PC-3 (cell line): ENCODE measurements around the gene PPY. TPM values are rescaled to one million over a fixed set of nuclear protein-coding genes. Genes with fewer than 3 reads are reported as not detected.

Experiments used
- ATAC-seq: fragments of 200-7000 bp; cut with Tn5 transposase; 2 replicates; pipeline ENCODE4 v1.9.1; 2020; ENCODE audit warnings: mild to moderate bottlenecking, moderate library complexity
- BruUV-seq: library from RNA; stranded (reverse); fragments of 400-500 nt; replicated peaks from 2 replicates; lab custom pipeline; 2021; lab: Mats Ljungman, UMichigan
- CTCF ChIA-PET: fragments of 300-600 bp; sonication (Branson Sonifier 250); formaldehyde crosslinking; loops from one replicate; lab custom pipeline; 2022; ENCODE audit warnings: antibody characterized with exemption; lab: Charles Lee
- POLR2A ChIA-PET: fragments of 300-600 bp; sonication (Branson Sonifier 250); formaldehyde crosslinking; loops from one replicate; lab custom pipeline; 2022; ENCODE audit warnings: antibody characterized with exemption; ENCODE audit not compliant: unreplicated experiment; lab: Charles Lee
- DNase-seq: peaks from one replicate; pipeline ENCODE4 v3.0.0-alpha.2; 2015
- H2AFZ ChIP-seq: fragments of 300-600 bp; sonication (generic); 2 replicates; pipeline ENCODE4 v1.6.0; 2016; ENCODE audit warnings: antibody characterized with exemption, low read length
- H3F3A ChIP-seq: fragments of 300-600 bp; sonication (generic); one replicate; pipeline ENCODE4 v1.6.0; 2017; ENCODE audit warnings: antibody characterized with exemption, low read length, control low read depth, mild to moderate bottlenecking; ENCODE audit not compliant: unreplicated experiment
- H3K27ac ChIP-seq: fragments of 300-600 bp; sonication (generic); 2 replicates; pipeline ENCODE4 v1.5.1; 2016; ENCODE audit warnings: mild to moderate bottlenecking, low read length
- H3K27me3 ChIP-seq: fragments of 300-600 bp; sonication (generic); 2 replicates; pipeline ENCODE4 v1.6.1; 2016; ENCODE audit warnings: low read length, mixed read lengths
- H3K36me3 ChIP-seq: fragments of 300-600 bp; sonication (generic); 2 replicates; pipeline ENCODE4 v1.6.1; 2016; ENCODE audit warnings: low read depth, mixed run types, low read length, mixed read lengths
- H3K4me1 ChIP-seq: fragments of 300-600 bp; sonication (generic); 2 replicates; pipeline ENCODE4 v1.5.1; 2016; ENCODE audit warnings: low read length; ENCODE audit not compliant: insufficient read depth
- H3K4me2 ChIP-seq: fragments of 300-600 bp; sonication (generic); 2 replicates; pipeline ENCODE4 v1.6.0; 2016; ENCODE audit warnings: low read length
- H3K4me3 ChIP-seq: fragments of 300-600 bp; sonication (generic); 2 replicates; pipeline ENCODE4 v1.5.1; 2016; ENCODE audit warnings: mild to moderate bottlenecking, low read length, mixed read lengths
- H3K79me2 ChIP-seq: fragments of 300-600 bp; sonication (generic); 2 replicates; pipeline ENCODE4 v1.6.1; 2017; ENCODE audit warnings: low read length, mixed read lengths
- H3K9ac ChIP-seq: fragments of 300-600 bp; sonication (generic); 2 replicates; pipeline ENCODE4 v1.6.0; 2016; ENCODE audit warnings: mild to moderate bottlenecking, low read length
- H3K9me2 ChIP-seq: fragments of 300-600 bp; sonication (generic); replicated peaks from 2 replicates; pipeline ENCODE4 v1.6.1; 2016; ENCODE audit warnings: mixed run types, low read length, mixed read lengths
- H3K9me3 ChIP-seq: fragments of 300-600 bp; sonication (generic); 2 replicates; pipeline ENCODE4 v1.6.1; 2016; ENCODE audit warnings: low read length, mixed read lengths
- H4K20me1 ChIP-seq: fragments of 300-600 bp; sonication (generic); 2 replicates; pipeline ENCODE4 v1.6.1; 2016; ENCODE audit warnings: low read length, mixed read lengths
- EZH2 ChIP-seq: fragments of 300-600 bp; sonication (generic); IDR thresholded peaks from one replicate; pipeline ENCODE4 v1.6.1; 2017; ENCODE audit warnings: antibody characterized with exemption, mild to moderate bottlenecking, low read length; ENCODE audit not compliant: unreplicated experiment
- EZH2phosphoT487 ChIP-seq: fragments of 300-600 bp; sonication (generic); IDR thresholded peaks from 2 replicates; pipeline ENCODE4 v1.6.1; 2018; ENCODE audit warnings: mild to moderate bottlenecking, antibody characterized with exemption, low read length, borderline replicate concordance
- intact Hi-C: fragments of 100-400 bp; cut with micrococcal nuclease; formaldehyde crosslinking; loops from 2 replicates; pipeline ENCODE4 v1.9.0; 2023
- total RNA-seq: library from RNA; depleted of rRNA; stranded (reverse); fragments of >200 nt; gene quantifications from 2 replicates; pipeline ENCODE4 v1.2.3, GENCODE V29; 2014
- TF ChIP-seq, protein P1 (sequence below): fragments of 300-600 bp; sonication (generic); conservative IDR thresholded peaks from 2 replicates; pipeline ENCODE4 v1.5.1; 2017; ENCODE audit warnings: antibody characterized with exemption, low read depth, mild to moderate bottlenecking, low read length

The PPY gene
- total RNA-seq, 1 experiment from 2014 or later, result not detected

DNA sequence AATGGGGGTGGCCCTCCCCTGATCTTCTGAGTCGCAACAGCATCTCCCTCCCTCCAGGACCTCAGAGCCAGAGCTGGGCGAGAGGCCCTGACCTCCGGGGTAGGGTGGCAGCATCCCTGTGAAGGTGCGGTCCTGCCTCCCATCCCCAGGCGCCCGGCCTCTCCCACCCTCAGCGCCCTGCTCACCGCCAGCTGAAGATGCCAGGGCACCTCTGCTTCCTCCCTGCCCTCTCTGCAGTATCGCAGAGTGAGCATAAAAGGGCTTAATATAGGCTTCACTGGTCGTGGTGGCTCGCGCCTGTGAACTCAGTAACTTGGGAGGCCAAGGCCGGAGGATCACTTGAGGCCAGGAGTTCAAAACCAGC lies 24.3 kb downstream of the PPY start:
- Histone ChIP-seq H3K27me3 (peaks cover 20% of the 10 kb centered on the region; the same call in 1 of the 2 replicates), H3K36me3 (no peaks in the 10 kb centered on the region), H4K20me1 (no peaks in the 10 kb centered on the region), H3K9ac (no peak overlapping the region), H2AFZ (no peak overlapping the region), H3K4me3 (no peak overlapping the region), H3K4me1 (no peaks in the 10 kb centered on the region), H3K4me2 (no peak overlapping the region), H3K27ac (no peak overlapping the region), H3K9me2 (no peaks in the 10 kb centered on the region), H3K9me3 (no peaks in the 10 kb centered on the region), H3F3A (no peaks in the 10 kb centered on the region), H3K79me2 (no peaks in the 10 kb centered on the region)
- intact Hi-C loops, result no loop called here
- no TSS peak for BruUV-seq
- ChIA-PET POLR2A (interaction anchor here (0.6 kb wide), 1 partner anchor 515 kb away, joined by 3 read pairs; no protein-coding TSS in a partner anchor), CTCF (no interaction called here)
- TF ChIP-seq, protein P1, sequence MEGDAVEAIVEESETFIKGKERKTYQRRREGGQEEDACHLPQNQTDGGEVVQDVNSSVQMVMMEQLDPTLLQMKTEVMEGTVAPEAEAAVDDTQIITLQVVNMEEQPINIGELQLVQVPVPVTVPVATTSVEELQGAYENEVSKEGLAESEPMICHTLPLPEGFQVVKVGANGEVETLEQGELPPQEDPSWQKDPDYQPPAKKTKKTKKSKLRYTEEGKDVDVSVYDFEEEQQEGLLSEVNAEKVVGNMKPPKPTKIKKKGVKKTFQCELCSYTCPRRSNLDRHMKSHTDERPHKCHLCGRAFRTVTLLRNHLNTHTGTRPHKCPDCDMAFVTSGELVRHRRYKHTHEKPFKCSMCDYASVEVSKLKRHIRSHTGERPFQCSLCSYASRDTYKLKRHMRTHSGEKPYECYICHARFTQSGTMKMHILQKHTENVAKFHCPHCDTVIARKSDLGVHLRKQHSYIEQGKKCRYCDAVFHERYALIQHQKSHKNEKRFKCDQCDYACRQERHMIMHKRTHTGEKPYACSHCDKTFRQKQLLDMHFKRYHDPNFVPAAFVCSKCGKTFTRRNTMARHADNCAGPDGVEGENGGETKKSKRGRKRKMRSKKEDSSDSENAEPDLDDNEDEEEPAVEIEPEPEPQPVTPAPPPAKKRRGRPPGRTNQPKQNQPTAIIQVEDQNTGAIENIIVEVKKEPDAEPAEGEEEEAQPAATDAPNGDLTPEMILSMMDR, result no peak
- no peak for TF ChIP-seq EZH2phosphoT487
- no peak for TF ChIP-seq EZH2
- no peak for ATAC-seq
- DNase-seq, result no peak

DNA sequence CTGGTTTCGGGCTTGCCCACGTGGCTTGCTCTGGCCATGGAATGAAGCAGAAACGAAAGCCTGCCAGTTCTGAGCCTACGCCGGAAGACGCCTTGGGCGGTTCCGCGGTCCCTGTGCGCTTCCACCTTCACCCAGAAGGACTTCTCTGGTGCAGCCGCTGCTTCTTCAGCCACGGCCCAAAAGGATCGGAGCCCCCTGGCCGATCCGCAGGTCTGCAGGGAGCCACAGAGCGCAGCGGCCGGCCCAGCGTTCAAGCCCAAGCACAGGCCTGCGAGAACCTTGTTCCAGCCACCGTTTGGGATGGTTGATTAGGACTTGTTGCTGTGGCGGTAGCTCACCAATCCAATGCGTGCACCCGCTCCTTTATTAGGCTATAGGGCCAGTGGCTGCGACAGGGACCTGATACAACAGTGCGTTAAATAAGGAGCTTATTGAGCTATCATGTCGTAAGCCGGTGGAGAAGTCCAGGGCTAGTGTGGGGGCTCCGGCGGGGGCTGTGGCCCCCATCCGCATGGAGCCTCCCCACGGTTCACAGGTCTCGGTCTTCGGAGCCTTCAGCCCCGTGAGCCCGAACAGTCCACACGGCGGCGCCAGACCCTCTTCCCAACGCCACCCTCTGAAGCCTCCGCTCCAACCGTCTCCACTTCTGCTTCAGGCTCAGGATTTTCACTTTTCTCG lies 24.8 kb downstream of the PPY start:
- ATAC-seq (no peak), DNase-seq (no peak)
- BruUV-seq, result no TSS peak
- H3K36me3 ChIP-seq, result no peaks in the 10 kb centered on the region
- no peak overlapping the region for H3K27ac ChIP-seq
- H3K79me2 ChIP-seq, result no peaks in the 10 kb centered on the region
- no peaks in the 10 kb centered on the region for H3K9me3 ChIP-seq
- no peak overlapping the region for H3K9ac ChIP-seq
- H3K27me3 ChIP-seq, result peaks cover 21% of the 10 kb centered on the region; the same call in 1 of the 2 replicates
- no peak overlapping the region for H3K4me3 ChIP-seq
- H3K9me2 ChIP-seq, result no peaks in the 10 kb centered on the region
- TF ChIP-seq, protein P1, result no peak
- TF ChIP-seq EZH2, result no peak
- TF ChIP-seq EZH2phosphoT487, result no peak
- H3K4me1 ChIP-seq, result no peaks in the 10 kb centered on the region
- H3K4me2 ChIP-seq, result no peak overlapping the region
- H2AFZ ChIP-seq, result no peak overlapping the region
- no peaks in the 10 kb centered on the region for H4K20me1 ChIP-seq
- ChIA-PET POLR2A (no interaction called here), CTCF (no interaction called here)
- no peaks in the 10 kb centered on the region for H3F3A ChIP-seq
- intact Hi-C loops, result no loop called here

DNA sequence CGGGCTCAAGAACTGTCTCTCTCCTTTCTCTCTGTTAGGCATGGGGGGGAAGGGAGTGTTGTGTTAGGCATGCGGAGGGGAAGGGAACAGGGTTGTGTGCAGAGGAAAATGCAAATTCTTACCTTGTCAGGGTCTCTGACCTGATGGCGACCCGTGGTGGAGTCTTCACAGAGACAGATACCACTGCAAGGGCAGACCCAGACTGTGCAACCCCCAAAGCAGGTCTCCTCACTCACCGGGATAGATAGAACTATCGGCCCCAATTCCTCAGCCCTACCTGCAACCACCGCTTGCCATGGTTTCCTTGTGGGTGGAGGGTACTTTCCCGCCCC lies 25.3 kb downstream of the PPY start:
- DNase-seq (no peak), ATAC-seq (no peak)
- H3K4me2 ChIP-seq, result no peak overlapping the region
- no peak overlapping the region for H3K4me3 ChIP-seq
- ChIA-PET POLR2A (no interaction called here), CTCF (no interaction called here)
- H3F3A ChIP-seq, result no peaks in the 10 kb centered on the region
- no peaks in the 10 kb centered on the region for H3K36me3 ChIP-seq
- H3K4me1 ChIP-seq, result no peaks in the 10 kb centered on the region
- no peak for TF ChIP-seq EZH2phosphoT487
- TF ChIP-seq EZH2, result no peak
- TF ChIP-seq, protein P1, result no peak
- no peak overlapping the region for H2AFZ ChIP-seq
- H4K20me1 ChIP-seq, result no peaks in the 10 kb centered on the region
- no peaks in the 10 kb centered on the region for H3K9me2 ChIP-seq
- H3K9me3 ChIP-seq, result no peaks in the 10 kb centered on the region
- no TSS peak for BruUV-seq
- peaks cover 21% of the 10 kb centered on the region; the same call in 1 of the 2 replicates for H3K27me3 ChIP-seq
- no peaks in the 10 kb centered on the region for H3K79me2 ChIP-seq
- H3K27ac ChIP-seq, result no peak overlapping the region
- intact Hi-C loops, result no loop called here
- H3K9ac ChIP-seq, result no peak overlapping the region
